ENCODE measurements around the gene CLSTN1. TPM values are rescaled to one million over a fixed set of nuclear protein-coding genes. Genes with fewer than 3 reads are reported as not detected.
A peak's percentile ranks its signal among the peaks of the same experiment; 100 is the strongest.

Gene CLSTN1
- 119 to 128 TPM (median 124 TPM) in 3 replicates for total RNA-seq (2021)
- Bru-seq, nascent RNA = percentile 71 among the genes with signal in this experiment
- long read RNA-seq, experiment 1, full-length matches to known transcripts = 90 of 565 reads
- long read RNA-seq, experiment 1, partial matches to known transcripts = 95 of 565 reads
- long read RNA-seq, experiment 1, other reads (novel, unspliced or antisense) = 380 of 565 reads
- long read RNA-seq, experiment 2, full-length matches to known transcripts = 9 of 148 reads
- long read RNA-seq, experiment 2, partial matches to known transcripts = 65 of 148 reads
- long read RNA-seq, experiment 2, other reads (novel, unspliced or antisense) = 74 of 148 reads
- long read RNA-seq, experiment 3, partial matches to known transcripts = 3 of 3 reads
- long read RNA-seq, experiment 3, other reads (novel, unspliced or antisense) = 0 of 3 reads

GRCh38 chr1:9823943-9824701 is at the start of gene CLSTN1:
Gene CLSTN1, minus strand, starts transcription at chr1:9823965. Its CDS starts 232 bp downstream, at chr1:9823733.
- peak within 1 kb of the TSS; percentile 68; the same call in 1 of the 2 replicates for H3K27ac Mint-ChIP-seq
- H3K4me3 Mint-ChIP-seq = peak within 1 kb of the TSS; percentile 94
- ChIA-PET CTCF (interaction anchor here (0.6 kb wide), 2 partner anchors 40 to 122 kb away, joined by 3 read pairs; no protein-coding TSS in a partner anchor), POLR2A (interaction anchor here (1.0 kb wide), 1 partner anchor 39 kb away, joined by 3 read pairs; no protein-coding TSS in a partner anchor)
- H3K4me1 Mint-ChIP-seq = peaks cover 49% of the 10 kb centered on the region
- H3K36me3 Mint-ChIP-seq = no peaks in the 10 kb centered on the region
- no peaks in the 10 kb centered on the region for H3K9me3 Mint-ChIP-seq
- ATAC-seq (peak; percentile 65), DNase-seq (ENCODE audit: low spot score) (peak; percentile 96)
- H3K27me3 Mint-ChIP-seq (ENCODE audit: low read depth) = peaks cover 35% of the 10 kb centered on the region
- TF ChIP-seq TEAD1 (CRISPR knock-in tag; IDR thresholded peaks at IDR 0.05) (peak; percentile 52; the same call in 1 of the 2 replicates), NR2C2 (CRISPR knock-in tag; IDR thresholded peaks at IDR 0.05) (no peak), SP1 (CRISPR knock-in tag; conservative IDR thresholded peaks at IDR 0.05) (peak; percentile 60; the same call in 1 of the 2 replicates), ZNF671 (CRISPR knock-in tag; IDR thresholded peaks at IDR 0.05) (peak; percentile 35; the same call in 1 of the 2 replicates)

GRCh38 chr1:9873385-9873784 is 49.6 kb upstream of the CLSTN1 start:
- TF ChIP-seq ATF6 (CRISPR knock-in tag; IDR thresholded peaks at IDR 0.05) (no peak), FOXP4 (CRISPR knock-in tag; IDR thresholded peaks at IDR 0.05) (no peak), JAZF1 (CRISPR knock-in tag; IDR thresholded peaks at IDR 0.05) (no peak), ARID4B (CRISPR knock-in tag; IDR thresholded peaks at IDR 0.05; ENCODE audit: borderline replicate concordance) (no peak), TEAD4 (CRISPR knock-in tag; IDR thresholded peaks at IDR 0.05) (no peak)

More at GRCh38 chr1:9873385-9873784, 49.6 kb upstream of the CLSTN1 start:
- ATAC-seq (no peak), DNase-seq (ENCODE audit: low spot score) (no peak)
- Mint-ChIP-seq H3K27me3 (ENCODE audit: low read depth) (no peaks in the 10 kb centered on the region), H3K4me1 (peaks cover 10% of the 10 kb centered on the region), H3K36me3 (no peaks in the 10 kb centered on the region), H3K27ac (no peak overlapping the region), H3K4me3 (no peak overlapping the region), H3K9me3 (no peaks in the 10 kb centered on the region)
- CTCF ChIA-PET = interaction anchor here (1.2 to 3.3 kb wide), 4 partner anchors 13 to 337 kb away, joined by 3 to 21 read pairs (median 4); partner anchors contain the start of gene KIF1B
- POLR2A ChIA-PET = interaction anchor here (0.5 kb wide), 1 partner anchor 21 kb away, joined by 3 read pairs; no protein-coding TSS in a partner anchor
